A549 treated with AZD2906 at 1 μM for 4 hours (cell line): ENCODE data around the gene RAET1L. TPM values are rescaled to one million over a fixed set of nuclear protein-coding genes. Genes with fewer than 3 reads are reported as not detected.

Experiments used
- total RNA-seq: library from RNA; stranded (reverse); fragments of 200-300 nt; extraction: Qiagen RNA extraction; gene quantifications from 5 replicates; pipeline ENCODE4 v1.2.3, GENCODE V29; 2022

The RAET1L gene, protein sequence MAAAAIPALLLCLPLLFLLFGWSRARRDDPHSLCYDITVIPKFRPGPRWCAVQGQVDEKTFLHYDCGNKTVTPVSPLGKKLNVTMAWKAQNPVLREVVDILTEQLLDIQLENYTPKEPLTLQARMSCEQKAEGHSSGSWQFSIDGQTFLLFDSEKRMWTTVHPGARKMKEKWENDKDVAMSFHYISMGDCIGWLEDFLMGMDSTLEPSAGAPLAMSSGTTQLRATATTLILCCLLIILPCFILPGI
- 0.34 to 0.50 TPM (median 0.39 TPM) in 5 replicates for total RNA-seq

DNA sequence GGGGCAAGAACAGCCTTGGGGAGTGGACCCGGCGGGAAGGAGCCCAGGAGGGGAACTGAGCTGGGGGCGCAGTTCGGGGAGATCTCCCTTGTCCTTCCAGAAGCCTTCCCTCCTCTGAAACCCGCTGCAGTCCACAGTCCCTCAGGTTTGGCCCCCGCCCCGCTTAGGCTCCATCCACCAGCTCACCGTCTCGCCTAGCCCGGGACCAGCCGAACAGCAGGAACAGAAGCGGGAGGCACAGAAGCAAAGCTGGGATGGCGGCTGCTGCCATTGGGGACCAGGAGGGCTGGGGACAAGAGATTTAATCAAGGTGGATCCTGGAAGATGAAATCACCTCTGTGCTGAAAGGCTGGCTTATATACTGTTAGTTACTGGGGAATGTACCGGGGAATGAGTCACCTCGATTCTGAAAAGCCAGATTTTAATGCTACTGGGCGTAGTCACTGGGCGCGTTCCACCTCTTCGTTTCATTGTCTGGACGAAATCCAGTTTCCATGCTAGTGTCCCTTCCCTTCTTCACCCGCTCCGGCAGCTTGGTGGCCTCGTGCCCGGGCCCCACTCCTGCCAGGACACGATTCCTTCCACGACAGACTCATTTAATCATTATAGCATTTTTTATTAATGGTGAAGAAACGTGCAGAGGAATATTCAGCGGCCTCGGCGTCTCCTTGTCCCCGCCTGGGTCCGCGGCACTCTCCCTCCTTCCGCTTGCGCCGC is at the start of gene RAET1L:
TSS of gene RAET1L (minus strand) at position 332 of the 717 bp plus-strand sequence. CDS start at position 271, 61 bp downstream.

GRCh38 chr6:150068720-150069648 is 43.7 kb upstream of the RAET1L start, which contains the start of gene ULBP3:
Gene ULBP3 (minus strand): TSS chr6:150069121. CDS start chr6:150069066, 55 bp downstream.

Other genes starting within 250 kb of the RAET1L start
- 26.7 to 36.0 TPM (median 33.0 TPM) in 5 replicates for gene LRP11, start 161.2 kb downstream of the RAET1L start, total RNA-seq
- 1.6 to 3.6 TPM (median 2.8 TPM) in 5 replicates for gene RAET1E, start 127.4 kb downstream of the RAET1L start, total RNA-seq
- gene RAET1G, start 102.4 kb downstream of the RAET1L start, total RNA-seq, result 6.4 to 11.6 TPM (median 8.5 TPM) in 5 replicates
- gene ULBP2, start 83.5 kb downstream of the RAET1L start, total RNA-seq, result 2.9 to 4.6 TPM (median 3.3 TPM) in 5 replicates
- gene ULBP1, start 61.6 kb downstream of the RAET1L start, total RNA-seq, result 0.75 to 1.00 TPM (median 0.93 TPM) in 5 replicates
- gene ULBP3, start 43.6 kb upstream of the RAET1L start, total RNA-seq, result 3.7 to 4.6 TPM (median 4.2 TPM) in 5 replicates
- 3.4 to 4.0 TPM (median 3.5 TPM) in 5 replicates for gene PPP1R14C, start 117.5 kb upstream of the RAET1L start, total RNA-seq